ENCODE data around the gene KRTAP10-7. TPM values are rescaled to one million over a fixed set of nuclear protein-coding genes. Genes with fewer than 3 reads are reported as not detected.

The KRTAP10-7 gene
- total and polyA plus RNA-seq, 2 of the 13 experiments (the other 11 are each of a cell fraction or from before 2014, with no cell fraction given) = not detected

DNA sequence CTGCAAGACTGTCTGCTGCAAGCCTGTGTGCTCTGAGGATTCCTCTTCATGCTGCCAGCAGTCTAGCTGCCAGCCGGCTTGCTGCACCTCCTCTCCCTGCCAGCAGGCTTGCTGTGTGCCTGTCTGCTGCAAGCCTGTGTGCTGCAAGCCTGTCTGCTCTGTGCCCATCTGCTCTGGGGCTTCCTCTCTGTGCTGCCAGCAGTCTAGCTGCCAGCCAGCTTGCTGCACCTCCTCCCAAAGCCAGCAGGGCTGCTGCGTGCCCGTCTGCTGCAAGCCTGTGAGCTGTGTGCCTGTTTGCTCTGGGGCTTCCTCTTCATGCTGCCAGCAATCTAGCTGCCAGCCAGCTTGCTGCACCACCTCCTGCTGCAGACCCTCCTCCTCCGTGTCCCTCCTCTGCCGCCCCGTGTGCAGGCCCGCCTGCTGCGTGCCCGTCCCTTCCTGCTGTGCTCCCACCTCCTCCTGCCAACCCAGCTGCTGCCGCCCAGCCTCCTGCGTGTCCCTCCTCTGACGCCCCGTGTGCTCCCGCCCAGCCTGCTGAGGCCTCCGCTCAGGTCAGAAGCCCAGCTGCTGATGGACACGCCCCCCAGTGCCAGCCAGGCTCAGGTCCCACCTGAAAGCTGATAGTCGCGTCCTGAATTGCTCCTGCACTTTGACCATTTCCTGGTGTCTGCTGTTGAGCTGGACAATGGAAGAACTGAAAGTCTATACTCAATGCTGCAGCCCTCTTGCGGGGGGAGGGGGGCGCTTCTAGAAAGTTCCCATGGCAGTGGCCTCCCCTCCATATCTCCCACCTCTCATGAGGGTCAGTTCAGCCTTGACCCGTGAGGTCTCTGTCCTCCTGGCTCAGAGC is 25.7 kb upstream of the KRTAP10-7 start (continued):
- TF ChIP-seq, protein P1, sequence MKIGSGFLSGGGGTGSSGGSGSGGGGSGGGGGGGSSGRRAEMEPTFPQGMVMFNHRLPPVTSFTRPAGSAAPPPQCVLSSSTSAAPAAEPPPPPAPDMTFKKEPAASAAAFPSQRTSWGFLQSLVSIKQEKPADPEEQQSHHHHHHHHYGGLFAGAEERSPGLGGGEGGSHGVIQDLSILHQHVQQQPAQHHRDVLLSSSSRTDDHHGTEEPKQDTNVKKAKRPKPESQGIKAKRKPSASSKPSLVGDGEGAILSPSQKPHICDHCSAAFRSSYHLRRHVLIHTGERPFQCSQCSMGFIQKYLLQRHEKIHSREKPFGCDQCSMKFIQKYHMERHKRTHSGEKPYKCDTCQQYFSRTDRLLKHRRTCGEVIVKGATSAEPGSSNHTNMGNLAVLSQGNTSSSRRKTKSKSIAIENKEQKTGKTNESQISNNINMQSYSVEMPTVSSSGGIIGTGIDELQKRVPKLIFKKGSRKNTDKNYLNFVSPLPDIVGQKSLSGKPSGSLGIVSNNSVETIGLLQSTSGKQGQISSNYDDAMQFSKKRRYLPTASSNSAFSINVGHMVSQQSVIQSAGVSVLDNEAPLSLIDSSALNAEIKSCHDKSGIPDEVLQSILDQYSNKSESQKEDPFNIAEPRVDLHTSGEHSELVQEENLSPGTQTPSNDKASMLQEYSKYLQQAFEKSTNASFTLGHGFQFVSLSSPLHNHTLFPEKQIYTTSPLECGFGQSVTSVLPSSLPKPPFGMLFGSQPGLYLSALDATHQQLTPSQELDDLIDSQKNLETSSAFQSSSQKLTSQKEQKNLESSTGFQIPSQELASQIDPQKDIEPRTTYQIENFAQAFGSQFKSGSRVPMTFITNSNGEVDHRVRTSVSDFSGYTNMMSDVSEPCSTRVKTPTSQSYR (CRISPR knock-in tag; IDR thresholded peaks at IDR 0.05; ENCODE audit: borderline replicate concordance) = peak; percentile 80
- TF ChIP-seq, protein P2, sequence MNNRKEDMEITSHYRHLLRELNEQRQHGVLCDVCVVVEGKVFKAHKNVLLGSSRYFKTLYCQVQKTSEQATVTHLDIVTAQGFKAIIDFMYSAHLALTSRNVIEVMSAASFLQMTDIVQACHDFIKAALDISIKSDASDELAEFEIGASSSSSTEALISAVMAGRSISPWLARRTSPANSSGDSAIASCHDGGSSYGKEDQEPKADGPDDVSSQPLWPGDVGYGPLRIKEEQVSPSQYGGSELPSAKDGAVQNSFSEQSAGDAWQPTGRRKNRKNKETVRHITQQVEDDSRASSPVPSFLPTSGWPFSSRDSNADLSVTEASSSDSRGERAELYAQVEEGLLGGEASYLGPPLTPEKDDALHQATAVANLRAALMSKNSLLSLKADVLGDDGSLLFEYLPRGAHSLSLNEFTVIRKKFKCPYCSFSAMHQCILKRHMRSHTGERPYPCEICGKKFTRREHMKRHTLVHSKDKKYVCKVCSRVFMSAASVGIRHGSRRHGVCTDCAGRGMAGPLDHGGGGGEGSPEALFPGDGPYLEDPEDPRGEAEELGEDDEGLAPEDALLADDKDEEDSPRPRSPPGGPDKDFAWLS (CRISPR knock-in tag; IDR thresholded peaks at IDR 0.05; ENCODE audit: borderline replicate concordance) = no peak
- TF ChIP-seq ZNF772 (CRISPR knock-in tag; IDR thresholded peaks at IDR 0.05) = peak; percentile 80; the same call in 1 of the 2 replicates
- no peak for TF ChIP-seq ZNF766 (CRISPR knock-in tag; IDR thresholded peaks at IDR 0.05; ENCODE audit: borderline replicate concordance)
- TF ChIP-seq YEATS2 (CRISPR knock-in tag; IDR thresholded peaks at IDR 0.05; ENCODE audit: borderline replicate concordance) = no peak
- TF ChIP-seq, protein P3, sequence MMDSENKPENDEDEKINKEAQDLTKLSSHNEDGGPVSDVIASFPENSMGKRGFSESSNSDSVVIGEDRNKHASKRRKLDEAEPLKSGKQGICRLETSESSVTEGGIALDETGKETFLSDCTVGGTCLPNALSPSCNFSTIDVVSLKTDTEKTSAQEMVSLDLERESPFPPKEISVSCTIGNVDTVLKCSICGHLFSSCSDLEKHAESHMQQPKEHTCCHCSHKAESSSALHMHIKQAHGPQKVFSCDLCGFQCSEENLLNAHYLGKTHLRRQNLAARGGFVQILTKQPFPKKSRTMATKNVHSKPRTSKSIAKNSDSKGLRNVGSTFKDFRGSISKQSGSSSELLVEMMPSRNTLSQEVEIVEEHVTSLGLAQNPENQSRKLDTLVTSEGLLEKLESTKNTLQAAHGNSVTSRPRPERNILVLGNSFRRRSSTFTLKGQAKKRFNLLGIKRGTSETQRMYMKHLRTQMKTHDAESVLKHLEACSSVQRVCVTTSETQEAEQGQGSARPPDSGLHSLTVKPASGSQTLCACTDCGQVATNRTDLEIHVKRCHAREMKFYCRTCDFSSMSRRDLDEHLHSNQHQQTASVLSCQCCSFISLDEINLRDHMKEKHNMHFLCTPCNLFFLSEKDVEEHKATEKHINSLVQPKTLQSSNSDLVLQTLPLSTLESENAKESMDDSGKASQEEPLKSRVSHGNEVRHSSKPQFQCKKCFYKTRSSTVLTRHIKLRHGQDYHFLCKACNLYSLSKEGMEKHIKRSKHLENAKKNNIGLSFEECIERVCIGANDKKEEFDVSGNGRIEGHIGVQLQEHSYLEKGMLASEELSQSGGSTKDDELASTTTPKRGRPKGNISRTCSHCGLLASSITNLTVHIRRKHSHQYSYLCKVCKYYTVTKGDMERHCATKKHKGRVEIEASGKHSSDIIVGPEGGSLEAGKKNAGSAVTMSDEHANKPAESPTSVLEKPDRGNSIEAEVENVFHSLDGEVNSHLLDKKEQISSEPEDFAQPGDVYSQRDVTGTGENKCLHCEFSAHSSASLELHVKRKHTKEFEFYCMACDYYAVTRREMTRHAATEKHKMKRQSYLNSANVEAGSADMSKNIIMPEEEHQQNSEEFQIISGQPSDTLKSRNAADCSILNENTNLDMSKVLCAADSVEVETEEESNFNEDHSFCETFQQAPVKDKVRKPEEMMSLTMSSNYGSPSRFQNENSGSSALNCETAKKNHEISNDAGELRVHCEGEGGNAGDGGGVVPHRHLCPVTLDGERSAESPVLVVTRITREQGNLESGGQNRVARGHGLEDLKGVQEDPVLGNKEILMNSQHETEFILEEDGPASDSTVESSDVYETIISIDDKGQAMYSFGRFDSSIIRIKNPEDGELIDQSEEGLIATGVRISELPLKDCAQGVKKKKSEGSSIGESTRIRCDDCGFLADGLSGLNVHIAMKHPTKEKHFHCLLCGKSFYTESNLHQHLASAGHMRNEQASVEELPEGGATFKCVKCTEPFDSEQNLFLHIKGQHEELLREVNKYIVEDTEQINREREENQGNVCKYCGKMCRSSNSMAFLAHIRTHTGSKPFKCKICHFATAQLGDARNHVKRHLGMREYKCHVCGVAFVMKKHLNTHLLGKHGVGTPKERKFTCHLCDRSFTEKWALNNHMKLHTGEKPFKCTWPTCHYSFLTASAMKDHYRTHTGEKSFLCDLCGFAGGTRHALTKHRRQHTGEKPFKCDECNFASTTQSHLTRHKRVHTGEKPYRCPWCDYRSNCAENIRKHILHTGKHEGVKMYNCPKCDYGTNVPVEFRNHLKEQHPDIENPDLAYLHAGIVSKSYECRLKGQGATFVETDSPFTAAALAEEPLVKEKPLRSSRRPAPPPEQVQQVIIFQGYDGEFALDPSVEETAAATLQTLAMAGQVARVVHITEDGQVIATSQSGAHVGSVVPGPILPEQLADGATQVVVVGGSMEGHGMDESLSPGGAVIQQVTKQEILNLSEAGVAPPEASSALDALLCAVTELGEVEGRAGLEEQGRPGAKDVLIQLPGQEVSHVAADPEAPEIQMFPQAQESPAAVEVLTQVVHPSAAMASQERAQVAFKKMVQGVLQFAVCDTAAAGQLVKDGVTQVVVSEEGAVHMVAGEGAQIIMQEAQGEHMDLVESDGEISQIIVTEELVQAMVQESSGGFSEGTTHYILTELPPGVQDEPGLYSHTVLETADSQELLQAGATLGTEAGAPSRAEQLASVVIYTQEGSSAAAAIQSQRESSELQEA (CRISPR knock-in tag; IDR thresholded peaks at IDR 0.05; ENCODE audit: not compliant biosample characterization) = no peak
- no peak for TF ChIP-seq ZNF7 (CRISPR knock-in tag; IDR thresholded peaks at IDR 0.05)
- TF ChIP-seq RXRB (CRISPR knock-in tag; IDR thresholded peaks at IDR 0.05; ENCODE audit: borderline replicate concordance) = peak; percentile 88
- no peak; a peak in 1 of 4 replicates for TF ChIP-seq NR2F1 (CRISPR knock-in tag; IDR thresholded peaks at IDR 0.05)
- no peak for TF ChIP-seq KMT2A (CRISPR knock-in tag; IDR thresholded peaks at IDR 0.05)
- no peak for TF ChIP-seq U2AF2 (IDR thresholded peaks at IDR 0.05; ENCODE audit: low read depth, low read length)
- TF ChIP-seq SKI (IDR thresholded peaks at IDR 0.05; ENCODE audit: partially characterized antibody) = peak; percentile 66
- no peak for TF ChIP-seq ZNF878 (CRISPR knock-in tag; IDR thresholded peaks at IDR 0.05)
- peak; percentile 63; the same call in 1 of the 2 replicates for TF ChIP-seq ZNF264 (CRISPR knock-in tag; IDR thresholded peaks at IDR 0.05)
- 0 out of 2 replicates have a peak, but pooled peaks have one; percentile 47 for TF ChIP-seq KDM5B (CRISPR knock-in tag; IDR thresholded peaks at IDR 0.05; ENCODE audit: borderline replicate concordance)
- peak; percentile 43; the same call in 1 of the 2 replicates for TF ChIP-seq GABPB1 (CRISPR knock-in tag; IDR thresholded peaks at IDR 0.05)

Measured in HepG2 (cell line).